T-helper 1 cell treated with Interleukin-12 subunit alpha and Interleukin-12 subunit beta and Interleukin-4 antibody, amounts not matched to agents 30 μg/mL and 1 μg/mL, for 36 hours (primary cell): ENCODE data around the gene CHCHD4.

Experiments
- H3K27ac Mint-ChIP-seq: one replicate; pipeline ENCODE4 v1.8.0; 2021; ENCODE audit warnings: mild to moderate bottlenecking, mixed read lengths
- H3K27me3 Mint-ChIP-seq: one replicate; pipeline ENCODE4 v1.8.0; 2021; ENCODE audit warnings: low read depth, mixed read lengths
- H3K36me3 Mint-ChIP-seq: one replicate; pipeline ENCODE4 v1.8.0; 2021; ENCODE audit warnings: low read depth, mixed read lengths
- H3K4me1 Mint-ChIP-seq: one replicate; pipeline ENCODE4 v1.8.0; 2021; ENCODE audit warnings: low read depth, mixed read lengths
- H3K4me3 Mint-ChIP-seq: one replicate; pipeline ENCODE4 v1.8.0; 2021; ENCODE audit warnings: mild to moderate bottlenecking, moderate library complexity, mixed read lengths
- H3K9me3 Mint-ChIP-seq: one replicate; pipeline ENCODE4 v1.8.0; 2021; ENCODE audit warnings: mixed read lengths

CHCHD4 gene

DNA sequence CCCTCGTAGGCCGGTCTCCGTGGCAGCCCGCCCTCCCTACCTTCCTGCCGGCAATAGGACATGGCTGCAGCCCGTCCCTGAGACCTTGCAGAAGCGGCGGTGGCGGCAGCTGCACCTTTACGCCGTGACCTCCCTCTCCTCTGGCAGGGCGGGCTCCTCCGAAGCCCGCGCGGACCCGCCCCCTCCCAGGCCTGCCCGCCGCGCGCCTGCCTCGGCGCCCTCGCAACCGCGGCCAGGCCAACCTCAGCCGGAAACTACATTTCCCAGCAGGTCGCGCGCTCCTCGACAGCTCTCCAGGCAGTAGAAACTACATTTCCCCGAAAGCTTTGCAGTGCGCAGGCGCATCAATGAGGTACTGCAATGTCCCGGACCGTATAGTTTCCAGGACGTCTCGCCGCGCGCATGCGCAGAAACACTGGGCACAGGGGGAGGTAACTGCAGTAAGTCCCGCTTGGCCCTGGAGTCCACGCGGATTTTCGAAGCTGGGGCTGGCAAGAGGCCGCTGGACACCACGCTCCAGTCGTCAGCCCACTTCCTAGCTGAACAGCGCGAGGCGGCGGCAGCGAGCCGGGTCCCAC lies at the start of gene CHCHD4, which contains the start of gene TMEM43:
TSS of gene CHCHD4 (minus strand) at position 256 of the 578 bp plus-strand sequence. CDS start at position 62, 194 bp downstream.
TSS of gene TMEM43 (plus strand) at position 438 of the 578 bp plus-strand sequence. CDS start 142 bp downstream, outside the sequence.
- Mint-ChIP-seq H3K36me3 (peaks cover 41% of the 10 kb centered on the region), H3K27ac (peak within 1 kb of the TSS; percentile 92), H3K27me3 (no peaks in the 10 kb centered on the region), H3K9me3 (no peaks in the 10 kb centered on the region), H3K4me1 (peaks cover 56% of the 10 kb centered on the region), H3K4me3 (peak within 1 kb of the TSS; percentile 96)

DNA sequence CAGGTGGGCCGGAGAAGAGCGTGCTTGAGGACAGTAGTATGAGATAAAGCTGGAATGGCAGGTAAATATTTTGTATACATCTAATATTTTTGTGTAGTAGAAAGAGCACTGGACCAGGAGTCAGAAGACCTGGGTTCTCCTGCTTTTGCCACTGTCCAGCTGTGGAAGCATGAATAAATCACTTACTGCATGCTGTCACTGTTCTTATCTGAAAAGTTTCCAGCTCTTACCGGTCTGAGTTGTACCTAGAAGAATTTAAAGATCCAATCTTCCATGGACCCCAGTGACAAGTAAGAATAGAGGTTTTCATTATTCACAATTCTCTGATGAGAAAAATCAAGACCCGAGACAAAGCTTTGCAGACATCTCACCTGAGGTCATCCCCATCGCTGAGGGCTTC lies 47.8 kb upstream of the CHCHD4 start:
- Mint-ChIP-seq H3K4me1 (peaks cover 51% of the 10 kb centered on the region), H3K9me3 (no peaks in the 10 kb centered on the region), H3K27me3 (no peaks in the 10 kb centered on the region), H3K27ac (no peak overlapping the region), H3K4me3 (no peak overlapping the region), H3K36me3 (peaks cover 53% of the 10 kb centered on the region)

- no peak overlapping the region for H3K4me3 Mint-ChIP-seq
- H3K27me3 Mint-ChIP-seq = no peaks in the 10 kb centered on the region
- H3K9me3 Mint-ChIP-seq = no peaks in the 10 kb centered on the region
- peaks cover 62% of the 10 kb centered on the region for H3K36me3 Mint-ChIP-seq
- no peak overlapping the region for H3K27ac Mint-ChIP-seq
- H3K4me1 Mint-ChIP-seq = peaks cover 37% of the 10 kb centered on the region
Measured at GRCh38 chr3:14170531-14171159, 46.0 kb upstream of the CHCHD4 start.

DNA sequence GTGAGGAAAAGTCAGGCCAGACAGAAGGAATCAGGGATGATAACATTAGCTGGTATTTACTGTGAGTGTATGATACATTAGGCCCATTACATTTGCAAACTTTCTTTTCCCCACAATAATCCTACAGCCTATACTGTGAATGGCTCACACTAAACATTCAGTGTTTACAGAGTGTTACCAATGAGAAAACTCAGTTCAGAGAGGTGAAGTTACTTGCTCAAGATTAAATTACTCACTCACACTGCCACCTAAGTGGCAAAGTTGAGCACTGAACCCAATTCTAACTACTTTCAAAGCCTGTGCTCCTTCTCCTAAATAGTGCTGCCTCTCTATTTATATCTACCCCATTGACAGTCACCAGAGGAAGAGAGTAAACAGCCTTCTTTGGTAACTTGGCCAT lies 45.2 kb upstream of the CHCHD4 start:
- Mint-ChIP-seq H3K27ac (no peak overlapping the region), H3K9me3 (no peaks in the 10 kb centered on the region), H3K27me3 (no peaks in the 10 kb centered on the region), H3K4me1 (peaks cover 29% of the 10 kb centered on the region), H3K36me3 (peaks cover 63% of the 10 kb centered on the region), H3K4me3 (no peak overlapping the region)

GRCh38 chr3:14169435-14169834 lies 44.8 kb upstream of the CHCHD4 start:
- Mint-ChIP-seq H3K27me3 (no peaks in the 10 kb centered on the region), H3K9me3 (no peaks in the 10 kb centered on the region), H3K4me1 (peaks cover 27% of the 10 kb centered on the region), H3K4me3 (no peak overlapping the region), H3K36me3 (peaks cover 67% of the 10 kb centered on the region), H3K27ac (no peak overlapping the region)

- Mint-ChIP-seq H3K27me3 (no peaks in the 10 kb centered on the region), H3K36me3 (peaks cover 81% of the 10 kb centered on the region), H3K27ac (no peak overlapping the region), H3K9me3 (peaks cover 6% of the 10 kb centered on the region), H3K4me3 (no peak overlapping the region), H3K4me1 (peaks cover 15% of the 10 kb centered on the region)
Measured at GRCh38 chr3:14166877-14167603, 42.4 kb upstream of the CHCHD4 start.

DNA sequence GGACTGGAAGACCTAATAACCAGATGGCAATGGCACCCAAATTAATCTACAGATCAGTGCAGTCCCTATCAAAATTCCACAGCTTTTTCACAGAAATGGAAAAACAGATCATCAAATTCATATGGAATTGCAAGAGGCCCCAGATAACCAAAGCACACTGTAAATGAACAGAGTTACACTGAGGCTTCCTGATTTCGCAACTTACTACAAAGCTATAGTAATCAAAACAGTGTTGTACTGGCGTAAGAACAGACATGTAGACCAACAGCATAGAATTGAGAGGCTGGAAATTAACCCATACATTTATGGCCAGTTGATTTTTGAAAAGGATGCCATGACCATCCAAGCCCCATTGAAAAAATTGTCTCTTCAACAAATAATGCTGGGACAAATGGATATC lies 37.5 kb upstream of the CHCHD4 start:
- H3K36me3 Mint-ChIP-seq = peaks cover 83% of the 10 kb centered on the region
- H3K4me3 Mint-ChIP-seq = no peak overlapping the region
- no peak overlapping the region for H3K27ac Mint-ChIP-seq
- no peaks in the 10 kb centered on the region for H3K27me3 Mint-ChIP-seq
- H3K9me3 Mint-ChIP-seq = peaks cover 24% of the 10 kb centered on the region
- H3K4me1 Mint-ChIP-seq = peaks cover 2% of the 10 kb centered on the region

- Mint-ChIP-seq H3K4me3 (no peak overlapping the region), H3K9me3 (peaks cover 24% of the 10 kb centered on the region), H3K36me3 (peaks cover 83% of the 10 kb centered on the region), H3K27me3 (no peaks in the 10 kb centered on the region), H3K27ac (no peak overlapping the region), H3K4me1 (peaks cover 2% of the 10 kb centered on the region)
Measured at GRCh38 chr3:14161282-14161681, 36.6 kb upstream of the CHCHD4 start.

DNA sequence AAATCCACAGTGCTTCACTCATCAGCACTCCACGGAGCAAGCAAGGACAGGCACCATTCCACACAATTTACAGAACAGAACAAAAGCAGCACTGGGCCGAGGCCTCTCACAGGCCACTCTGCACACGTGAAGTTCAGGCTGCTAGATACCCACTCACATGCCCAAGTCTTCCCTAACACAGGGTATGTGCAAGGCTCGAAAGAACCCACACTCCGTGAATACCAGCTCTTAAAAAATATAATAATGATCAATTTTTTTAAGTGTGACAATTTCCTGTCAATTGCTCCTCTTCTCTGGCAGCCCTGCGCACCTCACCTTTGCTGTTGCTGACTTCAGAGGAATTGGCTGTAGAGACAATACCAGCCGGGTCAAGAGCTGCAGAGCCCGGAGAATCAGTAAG lies 34.8 kb upstream of the CHCHD4 start:
- Mint-ChIP-seq H3K9me3 (peaks cover 24% of the 10 kb centered on the region), H3K27ac (no peak overlapping the region), H3K4me1 (peaks cover 3% of the 10 kb centered on the region), H3K36me3 (peaks cover 82% of the 10 kb centered on the region), H3K4me3 (no peak overlapping the region), H3K27me3 (no peaks in the 10 kb centered on the region)

GRCh38 chr3:14158370-14158769 lies 33.7 kb upstream of the CHCHD4 start:
- no peak overlapping the region for H3K4me3 Mint-ChIP-seq
- peaks cover 3% of the 10 kb centered on the region for H3K4me1 Mint-ChIP-seq
- H3K27ac Mint-ChIP-seq = no peak overlapping the region
- H3K36me3 Mint-ChIP-seq = peaks cover 81% of the 10 kb centered on the region
- H3K27me3 Mint-ChIP-seq = no peaks in the 10 kb centered on the region
- H3K9me3 Mint-ChIP-seq = peaks cover 24% of the 10 kb centered on the region

DNA sequence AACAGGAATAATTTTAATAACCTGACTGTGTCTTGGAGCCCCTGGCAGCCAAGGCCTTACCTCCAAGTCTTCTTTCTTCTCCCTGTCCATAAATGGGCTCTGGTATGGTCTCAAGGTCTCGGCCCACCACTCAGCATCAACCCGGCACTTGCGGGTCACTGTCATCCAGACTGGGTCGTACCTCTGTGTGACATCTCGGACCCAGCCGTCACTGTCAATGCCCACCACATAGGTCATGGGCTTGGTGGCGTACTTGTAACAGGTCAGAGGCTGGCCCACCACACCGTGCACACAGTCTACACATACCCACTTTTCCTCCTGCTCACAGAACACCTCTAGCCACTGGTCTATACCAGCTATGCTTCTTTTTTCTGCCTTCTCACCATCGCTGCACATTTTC lies 33.3 kb upstream of the CHCHD4 start:
- Mint-ChIP-seq H3K4me3 (no peak overlapping the region), H3K4me1 (peaks cover 3% of the 10 kb centered on the region), H3K36me3 (peaks cover 81% of the 10 kb centered on the region), H3K27ac (no peak overlapping the region), H3K27me3 (no peaks in the 10 kb centered on the region), H3K9me3 (peaks cover 24% of the 10 kb centered on the region)

GRCh38 chr3:14156843-14157561 lies 32.3 kb upstream of the CHCHD4 start:
- peaks cover 17% of the 10 kb centered on the region for H3K9me3 Mint-ChIP-seq
- H3K27ac Mint-ChIP-seq = no peak overlapping the region
- H3K27me3 Mint-ChIP-seq = no peaks in the 10 kb centered on the region
- H3K36me3 Mint-ChIP-seq = peaks cover 73% of the 10 kb centered on the region
- H3K4me1 Mint-ChIP-seq = peaks cover 3% of the 10 kb centered on the region
- H3K4me3 Mint-ChIP-seq = no peak overlapping the region

DNA sequence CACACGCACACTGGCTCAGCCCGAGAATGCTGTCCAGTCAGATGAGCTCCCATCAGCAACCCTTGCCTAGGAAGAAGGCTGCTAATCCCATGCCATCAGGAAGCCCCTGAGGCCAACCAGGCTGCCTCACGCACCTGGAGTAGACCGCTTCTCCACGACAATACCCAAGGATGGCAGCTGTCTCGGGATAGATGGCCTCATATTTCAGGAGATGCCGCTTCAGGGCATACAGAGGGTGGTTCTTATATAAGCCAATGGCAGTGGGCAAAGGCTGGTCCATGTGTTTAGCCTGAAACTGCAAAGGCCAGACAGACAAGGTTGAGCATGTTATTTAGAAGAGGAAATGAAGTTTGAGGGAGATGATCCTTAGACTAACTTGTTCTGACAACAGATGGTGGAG lies 31.5 kb upstream of the CHCHD4 start:
- peaks cover 65% of the 10 kb centered on the region for H3K36me3 Mint-ChIP-seq
- no peaks in the 10 kb centered on the region for H3K27me3 Mint-ChIP-seq
- H3K4me3 Mint-ChIP-seq = no peak overlapping the region
- H3K27ac Mint-ChIP-seq = no peak overlapping the region
- peaks cover 9% of the 10 kb centered on the region for H3K9me3 Mint-ChIP-seq
- peaks cover 3% of the 10 kb centered on the region for H3K4me1 Mint-ChIP-seq

DNA sequence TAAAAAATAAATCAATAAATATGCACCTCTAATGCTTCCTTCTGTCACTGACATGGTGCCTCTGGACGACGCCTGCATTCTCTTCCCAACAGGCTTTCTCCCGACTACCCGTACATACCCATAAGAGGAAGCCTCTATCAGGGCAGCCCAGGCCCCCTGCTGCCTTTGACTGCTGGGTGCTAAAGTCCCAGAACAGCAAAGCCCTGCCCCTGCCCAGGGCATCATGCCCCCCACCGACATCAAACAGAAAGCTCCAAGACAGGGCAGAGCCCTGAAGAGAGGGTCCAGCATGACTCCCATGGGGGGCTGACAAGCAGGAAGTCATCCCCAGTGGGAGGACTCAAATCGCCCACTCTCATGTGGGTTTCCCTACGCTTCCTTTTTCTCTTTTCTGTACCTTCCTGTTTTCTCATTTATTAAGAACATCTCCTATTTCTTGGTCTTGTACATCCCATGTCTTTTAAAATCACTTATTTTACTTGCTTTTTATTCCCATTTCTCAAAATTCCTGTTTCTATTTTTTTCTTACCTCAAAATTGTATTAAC lies 30.3 kb upstream of the CHCHD4 start:
- H3K4me3 Mint-ChIP-seq = no peak overlapping the region
- no peaks in the 10 kb centered on the region for H3K9me3 Mint-ChIP-seq
- no peaks in the 10 kb centered on the region for H3K27me3 Mint-ChIP-seq
- no peak overlapping the region for H3K27ac Mint-ChIP-seq
- peaks cover 2% of the 10 kb centered on the region for H3K4me1 Mint-ChIP-seq
- H3K36me3 Mint-ChIP-seq = peaks cover 58% of the 10 kb centered on the region
